SK-N-SH (cell line): ENCODE measurements around the gene SUCLG2.
A peak's percentile ranks its signal among the peaks of the same experiment; 100 is the strongest.

ENCODE experiments used
- POLR2AphosphoS5 ChIP-seq: IDR thresholded peaks from 2 replicates; pipeline ENCODE4 v1.6.1; 2012; ENCODE audit warnings: low read depth, low read length
- RCOR1 ChIP-seq: fragments of 150-350 bp; IDR thresholded peaks from 2 replicates; pipeline ENCODE4 v1.6.1; 2017; ENCODE audit warnings: antibody characterized with exemption, low read length
- RFX5 ChIP-seq: IDR thresholded peaks from 2 replicates; pipeline ENCODE4 v1.6.1; 2012; ENCODE audit warnings: mild to moderate bottlenecking, improper control_type of control experiment, low read length
- RXRA ChIP-seq: IDR thresholded peaks from 2 replicates; pipeline ENCODE4 v1.4.0; 2012; ENCODE audit warnings: low read depth, mild to moderate bottlenecking, borderline replicate concordance
- SIN3A ChIP-seq: IDR thresholded peaks from 2 replicates; pipeline ENCODE4 v1.6.1; 2012; ENCODE audit warnings: low read depth, mild to moderate bottlenecking, low read length, moderate library complexity, borderline replicate concordance
- TCF12 ChIP-seq: IDR thresholded peaks from 2 replicates; pipeline ENCODE4 v1.4.0; 2012
- TF ChIP-seq, protein P1 (sequence below): fragments of 200-600 bp; sonication (generic); IDR thresholded peaks from 2 replicates; pipeline ENCODE4 v1.6.1; 2017; ENCODE audit warnings: antibody characterized with exemption, mild to moderate bottlenecking, moderate library complexity
- TF ChIP-seq, protein P2 (sequence below): IDR thresholded peaks from 2 replicates; pipeline ENCODE4 v1.4.0; 2012; ENCODE audit warnings: low read depth, borderline replicate concordance
- TF ChIP-seq, protein P3 (sequence below): IDR thresholded peaks from 2 replicates; pipeline ENCODE4 v1.4.0; 2012; ENCODE audit warnings: low read depth, borderline replicate concordance

GRCh38 chr3:67415511-67415910 lies 238.9 kb downstream of the SUCLG2 start:
- TF ChIP-seq, protein P1, sequence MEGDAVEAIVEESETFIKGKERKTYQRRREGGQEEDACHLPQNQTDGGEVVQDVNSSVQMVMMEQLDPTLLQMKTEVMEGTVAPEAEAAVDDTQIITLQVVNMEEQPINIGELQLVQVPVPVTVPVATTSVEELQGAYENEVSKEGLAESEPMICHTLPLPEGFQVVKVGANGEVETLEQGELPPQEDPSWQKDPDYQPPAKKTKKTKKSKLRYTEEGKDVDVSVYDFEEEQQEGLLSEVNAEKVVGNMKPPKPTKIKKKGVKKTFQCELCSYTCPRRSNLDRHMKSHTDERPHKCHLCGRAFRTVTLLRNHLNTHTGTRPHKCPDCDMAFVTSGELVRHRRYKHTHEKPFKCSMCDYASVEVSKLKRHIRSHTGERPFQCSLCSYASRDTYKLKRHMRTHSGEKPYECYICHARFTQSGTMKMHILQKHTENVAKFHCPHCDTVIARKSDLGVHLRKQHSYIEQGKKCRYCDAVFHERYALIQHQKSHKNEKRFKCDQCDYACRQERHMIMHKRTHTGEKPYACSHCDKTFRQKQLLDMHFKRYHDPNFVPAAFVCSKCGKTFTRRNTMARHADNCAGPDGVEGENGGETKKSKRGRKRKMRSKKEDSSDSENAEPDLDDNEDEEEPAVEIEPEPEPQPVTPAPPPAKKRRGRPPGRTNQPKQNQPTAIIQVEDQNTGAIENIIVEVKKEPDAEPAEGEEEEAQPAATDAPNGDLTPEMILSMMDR = no peak
- TF ChIP-seq RXRA (no peak), RCOR1 (no peak), POLR2AphosphoS5 (no peak), TCF12 (peak; percentile 72), RFX5 (no peak), SIN3A (no peak)
- TF ChIP-seq, protein P2, sequence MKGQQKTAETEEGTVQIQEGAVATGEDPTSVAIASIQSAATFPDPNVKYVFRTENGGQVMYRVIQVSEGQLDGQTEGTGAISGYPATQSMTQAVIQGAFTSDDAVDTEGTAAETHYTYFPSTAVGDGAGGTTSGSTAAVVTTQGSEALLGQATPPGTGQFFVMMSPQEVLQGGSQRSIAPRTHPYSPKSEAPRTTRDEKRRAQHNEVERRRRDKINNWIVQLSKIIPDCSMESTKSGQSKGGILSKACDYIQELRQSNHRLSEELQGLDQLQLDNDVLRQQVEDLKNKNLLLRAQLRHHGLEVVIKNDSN = no peak; the same call in 1 of the 2 replicates
- TF ChIP-seq, protein P3, sequence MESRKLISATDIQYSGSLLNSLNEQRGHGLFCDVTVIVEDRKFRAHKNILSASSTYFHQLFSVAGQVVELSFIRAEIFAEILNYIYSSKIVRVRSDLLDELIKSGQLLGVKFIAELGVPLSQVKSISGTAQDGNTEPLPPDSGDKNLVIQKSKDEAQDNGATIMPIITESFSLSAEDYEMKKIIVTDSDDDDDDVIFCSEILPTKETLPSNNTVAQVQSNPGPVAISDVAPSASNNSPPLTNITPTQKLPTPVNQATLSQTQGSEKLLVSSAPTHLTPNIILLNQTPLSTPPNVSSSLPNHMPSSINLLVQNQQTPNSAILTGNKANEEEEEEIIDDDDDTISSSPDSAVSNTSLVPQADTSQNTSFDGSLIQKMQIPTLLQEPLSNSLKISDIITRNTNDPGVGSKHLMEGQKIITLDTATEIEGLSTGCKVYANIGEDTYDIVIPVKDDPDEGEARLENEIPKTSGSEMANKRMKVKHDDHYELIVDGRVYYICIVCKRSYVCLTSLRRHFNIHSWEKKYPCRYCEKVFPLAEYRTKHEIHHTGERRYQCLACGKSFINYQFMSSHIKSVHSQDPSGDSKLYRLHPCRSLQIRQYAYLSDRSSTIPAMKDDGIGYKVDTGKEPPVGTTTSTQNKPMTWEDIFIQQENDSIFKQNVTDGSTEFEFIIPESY = no peak
